Measurements from ENCODE around the gene FLRT3. TPM values are rescaled to one million over a fixed set of nuclear protein-coding genes. Genes with fewer than 3 reads are reported as not detected.

Gene FLRT3
- total RNA-seq, 1 experiment from 2014 or later, result 2.1 TPM

DNA sequence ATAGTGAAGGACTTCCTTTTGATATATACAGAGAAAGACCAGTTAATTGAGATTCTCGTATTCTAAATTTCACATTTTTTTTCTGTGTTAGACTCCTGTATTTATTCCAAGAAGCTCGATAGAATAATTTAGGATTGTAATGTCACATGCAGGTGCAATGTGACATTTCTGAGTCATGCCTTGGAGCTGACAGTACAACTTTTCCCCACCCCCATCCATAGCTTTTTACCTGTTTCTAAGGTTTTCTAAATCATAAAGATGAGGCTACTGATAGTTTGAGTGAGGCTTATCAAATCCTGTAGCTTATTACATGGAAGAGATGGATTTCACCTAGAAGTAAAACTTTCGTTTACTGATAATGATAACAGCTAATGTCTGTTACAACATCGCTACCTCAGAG is 37.6 kb downstream of the FLRT3 start:
- Mint-ChIP-seq H3K36me3 (ENCODE audit: insufficient read depth in 1 of 3, low read depth in 3 of 3) (no peaks in the 10 kb centered on the region), H3K27me3 (ENCODE audit: low read depth) (no peaks in the 10 kb centered on the region), H3K4me1 (peaks cover 4 to 5% of the 10 kb centered on the region in 2 experiments; a peak in 2 of 4 replicates), H3K27ac (no peak overlapping the region), H3K9me3 (no peaks in the 10 kb centered on the region), H3K4me3 (no peak overlapping the region)
- Histone ChIP-seq H3K27me3 (ENCODE audit: insufficient read depth, low read length) (no peaks in the 10 kb centered on the region), H2BK120ac (ENCODE audit: low read depth, low read length, poor library complexity, severe bottlenecking) (no peak overlapping the region), H3K9ac (ENCODE audit: extremely low read depth, insufficient read length, low read length) (no peak overlapping the region), H4K91ac (ENCODE audit: insufficient read length, low read depth, low read length) (no peak overlapping the region), H3K14ac (ENCODE audit: insufficient read depth, low read length) (no peak overlapping the region), H3K4me2 (ENCODE audit: insufficient read depth, insufficient read length, low read length) (no peak overlapping the region), H3T11ph (ENCODE audit: low read length) (no peak overlapping the region), H3K79me2 (ENCODE audit: insufficient read depth, low read length) (no peaks in the 10 kb centered on the region), H3K9me3 (ENCODE audit: control insufficient read depth, low read depth, low read length) (no peaks in the 10 kb centered on the region), H2BK20ac (ENCODE audit: low read depth, low read length, poor library complexity, severe bottlenecking) (no peak overlapping the region), H2BK5ac (ENCODE audit: insufficient read length, low read length) (no peak overlapping the region), H3K4ac (ENCODE audit: low read depth, low read length) (no peak overlapping the region), H3K23me2 (ENCODE audit: insufficient read length, low read depth, low read length, poor library complexity, severe bottlenecking) (no peaks in the 10 kb centered on the region), H2AFZ (ENCODE audit: low read length) (no peak overlapping the region), H3K56ac (ENCODE audit: insufficient read length, low read depth, low read length) (no peak overlapping the region), H4K5ac (ENCODE audit: insufficient read length, low read depth, low read length) (no peak overlapping the region), H2BK12ac (ENCODE audit: insufficient read length, low read depth, low read length) (no peak overlapping the region), H3K18ac (ENCODE audit: insufficient read length, low read depth, low read length) (no peak overlapping the region), H2BK15ac (ENCODE audit: low read depth, low read length) (no peak overlapping the region), H4K8ac (replicated peaks; ENCODE audit: insufficient read length, low read depth, low read length) (no peak overlapping the region), H3K79me1 (ENCODE audit: insufficient read depth, low read depth, low read length, poor library complexity, severe bottlenecking) (no peaks in the 10 kb centered on the region), H3K23ac (ENCODE audit: insufficient read length, low read depth, low read length) (no peak overlapping the region), H2AK5ac (ENCODE audit: insufficient read length, low read length) (no peak overlapping the region), H4K20me1 (ENCODE audit: control insufficient read depth, insufficient read depth, insufficient read length) (no peaks in the 10 kb centered on the region), H3K27ac (ENCODE audit: insufficient read length, low read depth, low read length) (no peak overlapping the region), H3K4me1 (ENCODE audit: insufficient read depth, low read length) (no peaks in the 10 kb centered on the region)
- WGBS (ENCODE audit: extremely low coverage, insufficient read length, low lambda C conversion rate), result no CpG with 5 or more reads among the region's 4 CpGs
- TF ChIP-seq, protein P1, sequence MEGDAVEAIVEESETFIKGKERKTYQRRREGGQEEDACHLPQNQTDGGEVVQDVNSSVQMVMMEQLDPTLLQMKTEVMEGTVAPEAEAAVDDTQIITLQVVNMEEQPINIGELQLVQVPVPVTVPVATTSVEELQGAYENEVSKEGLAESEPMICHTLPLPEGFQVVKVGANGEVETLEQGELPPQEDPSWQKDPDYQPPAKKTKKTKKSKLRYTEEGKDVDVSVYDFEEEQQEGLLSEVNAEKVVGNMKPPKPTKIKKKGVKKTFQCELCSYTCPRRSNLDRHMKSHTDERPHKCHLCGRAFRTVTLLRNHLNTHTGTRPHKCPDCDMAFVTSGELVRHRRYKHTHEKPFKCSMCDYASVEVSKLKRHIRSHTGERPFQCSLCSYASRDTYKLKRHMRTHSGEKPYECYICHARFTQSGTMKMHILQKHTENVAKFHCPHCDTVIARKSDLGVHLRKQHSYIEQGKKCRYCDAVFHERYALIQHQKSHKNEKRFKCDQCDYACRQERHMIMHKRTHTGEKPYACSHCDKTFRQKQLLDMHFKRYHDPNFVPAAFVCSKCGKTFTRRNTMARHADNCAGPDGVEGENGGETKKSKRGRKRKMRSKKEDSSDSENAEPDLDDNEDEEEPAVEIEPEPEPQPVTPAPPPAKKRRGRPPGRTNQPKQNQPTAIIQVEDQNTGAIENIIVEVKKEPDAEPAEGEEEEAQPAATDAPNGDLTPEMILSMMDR (conservative IDR thresholded peaks at IDR 0.05), result no peak
- DNase-seq, result no peak
